Common myeloid progenitor, CD34-positive (primary cell): ENCODE data around the gene ATP6V0A4.
A peak's percentile ranks its signal among the peaks of the same experiment; 100 is the strongest.

Experiments
- CTCF ChIA-PET: fragments of 350-600 bp; sonication (Branson Sonifier 250); formaldehyde crosslinking; loops from one replicate; lab custom pipeline; 2021; ENCODE audit warnings: antibody characterized with exemption; lab: Charles Lee
- POLR2A ChIA-PET: fragments of 350-600 bp; sonication (Branson Sonifier 250); formaldehyde crosslinking; loops from one replicate; lab custom pipeline; 2021; ENCODE audit warnings: antibody characterized with exemption; lab: Charles Lee
- DNase-seq, 3 donors: peaks; one replicate each; pipeline versions ENCODE4 v3.0.0 to v3.0.0-alpha.2; 2013
- H3K27ac ChIP-seq, 2 experiments: 1 replicate in 1 of 2; 2 replicates in 1 of 2; pipeline ENCODE4 v1.7.0; 2013; ENCODE audit warnings: inconsistent platforms in 2 of 2, low read length in 2 of 2, mild to moderate bottlenecking in 2 of 2, low read depth in 1 of 2, moderate library complexity in 1 of 2; ENCODE audit not compliant: severe bottlenecking in 2 of 2, insufficient read depth in 1 of 2, poor library complexity in 1 of 2
- H3K27me3 ChIP-seq, 5 experiments: replicated peaks in 2 of 5; 1 replicate in 3 of 5; 2 replicates in 2 of 5; pipeline versions ENCODE4 v1.6.1 to v1.7.0; 2013; ENCODE audit warnings: low read length in 4 of 5, mild to moderate bottlenecking in 2 of 5, moderate library complexity in 2 of 5, inconsistent platforms in 1 of 5; ENCODE audit not compliant: insufficient read depth in 5 of 5, control insufficient read depth in 4 of 5
- H3K36me3 ChIP-seq, 4 experiments: 1 replicate in 2 of 4; 2 replicates in 2 of 4; pipeline versions ENCODE4 v1.6.1 to v1.7.0; 2013; ENCODE audit warnings: low read length in 3 of 4, control low read depth in 1 of 4, mild to moderate bottlenecking in 1 of 4; ENCODE audit not compliant: control insufficient read depth in 4 of 4, insufficient read depth in 4 of 4
- H3K4me1 ChIP-seq, 4 experiments: 1 replicate in 3 of 4; 2 replicates in 1 of 4; pipeline versions ENCODE4 v1.6.1 to v1.7.1; 2013; ENCODE audit warnings: low read length in 3 of 4, mild to moderate bottlenecking in 3 of 4, control low read depth in 1 of 4, inconsistent platforms in 1 of 4, moderate library complexity in 1 of 4; ENCODE audit not compliant: control insufficient read depth in 4 of 4, insufficient read depth in 4 of 4; ENCODE audit errors: control extremely low read depth in 1 of 4
- H3K4me3 ChIP-seq, 7 experiments: 1 replicate in 4 of 7; 2 replicates in 3 of 7; pipeline versions ENCODE4 v1.5.1 to v1.7.0; 2013; ENCODE audit warnings: mild to moderate bottlenecking in 7 of 7, low read length in 6 of 7, moderate library complexity in 6 of 7, inconsistent platforms in 2 of 7, low read depth in 2 of 7, control low read depth in 1 of 7; ENCODE audit not compliant: insufficient read depth in 4 of 7, control insufficient read depth in 1 of 7; ENCODE audit errors: extremely low read depth in 1 of 7
- H3K9me3 ChIP-seq, 5 experiments: 1 replicate in 4 of 5; 2 replicates in 1 of 5; pipeline versions ENCODE4 v1.6.1 to v1.7.1; 2013; ENCODE audit warnings: low read length in 4 of 5, mild to moderate bottlenecking in 2 of 5, inconsistent platforms in 1 of 5, low read depth in 1 of 5, moderate library complexity in 1 of 5; ENCODE audit not compliant: control insufficient read depth in 4 of 5, insufficient read depth in 2 of 5; ENCODE audit errors: control extremely low read depth in 1 of 5
- WGBS: methylation state at CpG from one replicate; pipeline ENCODE4 v1.1.5; 2013; ENCODE audit not compliant: insufficient coverage; 5-methylcytosine and 5-hydroxymethylcytosine counted together

ATP6V0A4 gene

DNA sequence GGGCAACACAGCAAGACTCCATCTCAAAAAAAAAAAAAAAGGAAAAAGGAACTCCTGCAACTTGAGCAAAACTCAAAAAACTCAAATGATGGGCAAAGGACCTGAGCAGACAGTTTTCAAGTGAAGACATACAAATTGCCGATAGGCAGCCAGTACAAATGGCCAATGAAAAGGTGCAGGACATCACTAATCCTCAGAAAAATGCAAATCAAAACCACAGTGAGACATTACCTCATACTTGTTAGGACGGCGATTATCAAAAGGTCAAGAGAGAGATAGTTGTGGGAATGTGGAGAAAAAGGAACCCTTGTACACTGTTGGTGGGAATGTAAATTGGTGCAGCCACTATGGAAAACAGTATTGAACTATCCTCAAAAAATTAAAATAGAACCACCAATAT lies 113.7 kb downstream of the ATP6V0A4 start:
- Histone ChIP-seq H3K36me3 (no peaks in the 10 kb centered on the region), H3K27me3 (no peaks in the 10 kb centered on the region), H3K4me3 (no peak overlapping the region), H3K4me1 (no peaks in the 10 kb centered on the region), H3K9me3 (peaks cover 0 to 3% (median 0%) of the 10 kb centered on the region in 5 experiments), H3K27ac (no peak overlapping the region)
- 94% methylated on average over 3 of the region's 3 CpGs for WGBS
- POLR2A ChIA-PET = no interaction called here
- DNase-seq = no peak
- CTCF ChIA-PET = no interaction called here

GRCh38 chr7:138679793-138680192 lies 118.2 kb downstream of the ATP6V0A4 start:
- Histone ChIP-seq H3K36me3 (no peaks in the 10 kb centered on the region), H3K4me1 (no peaks in the 10 kb centered on the region), H3K27me3 (no peaks in the 10 kb centered on the region), H3K27ac (no peak overlapping the region), H3K9me3 (no peaks in the 10 kb centered on the region), H3K4me3 (no peak overlapping the region)
- DNase-seq = no peak
- POLR2A ChIA-PET = no interaction called here
- CTCF ChIA-PET = interaction anchor here (1.2 kb wide), 1 partner anchor 14 kb away, joined by 3 read pairs; no protein-coding TSS in a partner anchor
- 63% methylated on average over 5 of the region's 5 CpGs for WGBS

DNA sequence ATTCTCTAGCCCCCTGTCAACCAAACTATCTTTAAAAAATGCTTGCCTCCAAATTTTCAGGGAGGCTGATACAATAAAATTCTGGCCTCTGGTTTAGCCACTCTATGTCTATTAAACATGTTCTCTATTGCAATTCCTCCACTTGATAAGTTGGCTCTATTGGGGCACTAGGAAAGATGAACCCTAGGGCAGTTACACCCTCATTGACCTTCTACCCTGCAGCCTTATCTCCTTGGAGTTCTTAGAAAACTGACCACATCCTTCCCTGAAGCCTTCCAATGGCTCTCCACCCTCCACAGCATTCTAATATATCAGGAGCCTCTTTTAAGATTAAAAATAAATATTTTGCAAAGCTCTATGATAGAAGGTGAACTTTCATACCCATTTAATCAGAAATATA lies 127.4 kb downstream of the ATP6V0A4 start:
- CTCF ChIA-PET = no interaction called here

GRCh38 chr7:138669364-138669763 lies 128.6 kb downstream of the ATP6V0A4 start:
- Histone ChIP-seq H3K27ac (no peak overlapping the region), H3K36me3 (no peaks in the 10 kb centered on the region), H3K4me1 (peaks cover 4 to 31% (median 23%) of the 10 kb centered on the region in 4 experiments), H3K9me3 (peaks cover 0 to 2% (median 0%) of the 10 kb centered on the region in 5 experiments), H3K27me3 (no peaks in the 10 kb centered on the region), H3K4me3 (no peak overlapping the region)
- ChIA-PET POLR2A (no interaction called here), CTCF (interaction anchor here (1.2 kb wide), 1 partner anchor 16 kb away, joined by 3 read pairs; no protein-coding TSS in a partner anchor)
- WGBS = no CpG with 5 or more reads among the region's 4 CpGs
- DNase-seq = no peak

More for the DNA sequence above, 127.4 kb downstream of the ATP6V0A4 start:
- Histone ChIP-seq H3K4me3 (no peak overlapping the region), H3K4me1 (peaks cover 4 to 25% (median 17%) of the 10 kb centered on the region in 4 experiments), H3K36me3 (no peaks in the 10 kb centered on the region), H3K27ac (no peak overlapping the region), H3K9me3 (peaks cover 0 to 2% (median 0%) of the 10 kb centered on the region in 5 experiments), H3K27me3 (no peaks in the 10 kb centered on the region)
- POLR2A ChIA-PET = no interaction called here
- no peak for DNase-seq

DNA sequence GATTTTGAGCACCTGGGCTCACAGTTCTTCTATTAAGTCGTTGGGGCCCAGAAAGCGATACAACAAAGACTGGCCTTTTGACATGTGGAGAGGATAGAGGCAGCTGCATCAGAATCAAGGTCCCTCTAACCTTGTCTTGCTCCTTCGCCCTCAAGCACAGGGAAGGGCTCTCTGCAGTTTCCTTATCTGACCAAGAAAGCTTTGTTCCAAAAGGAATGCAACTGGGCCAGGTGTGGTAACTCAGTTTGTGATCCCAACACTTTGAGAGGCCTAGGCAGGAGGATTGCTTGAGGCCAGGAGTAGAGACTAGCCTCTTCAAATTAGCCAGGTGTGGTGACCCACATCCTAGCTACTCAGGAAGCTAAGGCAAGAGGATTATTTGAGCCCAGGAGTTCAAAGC lies 129.1 kb downstream of the ATP6V0A4 start:
- H3K9me3 ChIP-seq = peaks cover 0 to 2% (median 0%) of the 10 kb centered on the region in 5 experiments
- DNase-seq = no peak
- no peak overlapping the region for H3K4me3 ChIP-seq
- H3K4me1 ChIP-seq = peaks cover 4 to 33% (median 26%) of the 10 kb centered on the region in 4 experiments
- H3K36me3 ChIP-seq = no peaks in the 10 kb centered on the region
- ChIA-PET CTCF (interaction anchor here (1.2 kb wide), 1 partner anchor 17 kb away, joined by 3 read pairs; no protein-coding TSS in a partner anchor), POLR2A (no interaction called here)
- H3K27me3 ChIP-seq = no peaks in the 10 kb centered on the region
- H3K27ac ChIP-seq = no peak overlapping the region
- WGBS = 97% methylated on average over 3 of the region's 3 CpGs

GRCh38 chr7:138668229-138668596 lies 129.8 kb downstream of the ATP6V0A4 start:
- Histone ChIP-seq H3K36me3 (no peaks in the 10 kb centered on the region), H3K9me3 (peaks cover 0 to 2% (median 0%) of the 10 kb centered on the region in 5 experiments), H3K4me1 (peaks cover 5 to 40% (median 32%) of the 10 kb centered on the region in 4 experiments), H3K4me3 (no peak overlapping the region), H3K27me3 (no peaks in the 10 kb centered on the region), H3K27ac (no peak overlapping the region)
- ChIA-PET POLR2A (no interaction called here), CTCF (interaction anchor here (0.7 kb wide), 1 partner anchor 71 kb away, joined by 3 read pairs; no protein-coding TSS in a partner anchor)
- no peak for DNase-seq
- WGBS = 96% methylated on average over 2 of the region's 2 CpGs

DNA sequence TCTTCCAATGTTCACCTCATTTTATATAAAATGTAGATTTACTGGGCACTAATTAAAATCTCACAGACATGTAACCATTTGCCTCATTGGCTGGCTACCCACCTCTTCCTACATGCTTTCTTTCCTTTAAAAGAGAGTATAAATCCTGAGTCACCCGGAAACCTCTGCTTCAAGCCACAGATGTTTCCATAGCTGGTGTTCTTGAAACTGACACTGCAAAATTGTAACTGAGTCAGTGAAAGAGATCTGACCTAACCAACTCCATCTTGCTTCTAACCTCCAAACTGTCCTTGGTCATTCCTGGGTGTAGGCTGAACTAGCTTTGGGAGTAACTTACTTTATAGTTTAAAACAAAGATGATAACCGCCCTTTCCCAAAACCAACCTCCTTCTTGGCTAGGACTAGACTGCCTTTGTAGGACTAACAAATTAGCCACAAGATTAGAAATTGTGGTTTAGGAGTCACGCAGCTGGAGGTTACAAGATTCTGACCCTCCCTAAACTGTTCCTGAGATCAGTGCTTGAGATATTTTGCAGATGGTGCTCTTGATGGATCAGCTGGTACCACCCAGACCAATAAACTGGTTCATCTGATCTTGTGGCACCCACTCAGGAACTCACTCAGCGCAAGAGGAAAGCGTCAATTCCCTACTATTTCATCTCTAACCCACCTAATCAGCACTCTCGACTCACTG lies 130.3 kb downstream of the ATP6V0A4 start:
- POLR2A ChIA-PET = interaction anchor here (0.6 to 1.4 kb wide), 3 partner anchors 41 to 43 kb away, joined by 3 to 5 read pairs (median 3); no protein-coding TSS in a partner anchor
- peak in 2 of 3 donors; percentile 82 to 86 for DNase-seq
- H3K36me3 ChIP-seq = no peaks in the 10 kb centered on the region
- no peak overlapping the region for H3K4me3 ChIP-seq
- 86% methylated on average over 4 of the region's 6 CpGs for WGBS
- H3K27ac ChIP-seq = no peak overlapping the region
- H3K9me3 ChIP-seq = peaks cover 0 to 2% (median 0%) of the 10 kb centered on the region in 5 experiments
- H3K27me3 ChIP-seq = no peaks in the 10 kb centered on the region
- peaks cover 8 to 46% (median 38%) of the 10 kb centered on the region in 4 experiments for H3K4me1 ChIP-seq
- CTCF ChIA-PET = interaction anchor here (0.7 to 3.3 kb wide), 3 partner anchors 11 to 71 kb away, joined by 3 to 13 read pairs (median 3); no protein-coding TSS in a partner anchor
